Fibroblast of lung (primary cell): Measurements from ENCODE around the gene MYO1E. TPM values are rescaled to one million over a fixed set of nuclear protein-coding genes. Genes with fewer than 3 reads are reported as not detected.

Experiments used
- DNase-seq, 2 donors: peaks; one replicate each; pipeline versions ENCODE4 v3.0.0 to v3.0.0-alpha.2; 2010; ENCODE audit warnings: low read depth in 2 of 2
- H2AFZ ChIP-seq: 2 replicates; pipeline ENCODE4 v1.5.1; 2012; ENCODE audit warnings: low read length, control low read depth, inconsistent platforms
- H3K27ac ChIP-seq: 2 replicates; pipeline ENCODE4 v1.5.1; 2011; ENCODE audit warnings: low read length, control low read depth; ENCODE audit not compliant: insufficient read depth
- H3K27me3 ChIP-seq: 2 replicates; pipeline ENCODE4 v1.5.1; 2011; ENCODE audit warnings: mild to moderate bottlenecking, low read length; ENCODE audit not compliant: control insufficient read depth, insufficient read depth
- H3K36me3 ChIP-seq: 2 replicates; pipeline ENCODE4 v1.5.1; 2011; ENCODE audit warnings: low read length; ENCODE audit not compliant: control insufficient read depth, insufficient read depth
- H3K4me1 ChIP-seq: 2 replicates; pipeline ENCODE4 v1.5.1; 2011; ENCODE audit warnings: low read length; ENCODE audit not compliant: control insufficient read depth, insufficient read depth; ENCODE audit errors: extremely low read depth
- H3K4me2 ChIP-seq: 2 replicates; pipeline ENCODE4 v1.5.1; 2011; ENCODE audit warnings: low read length, control low read depth; ENCODE audit not compliant: insufficient read depth; ENCODE audit errors: extremely low read depth
- H3K4me3 ChIP-seq, 4 experiments: fragments of 200-600 bp in 1 of 4; sonication (generic) in 1 of 4; replicated peaks in 1 of 4; 2 replicates each; pipeline ENCODE4 v1.5.1; 2011 to 2016; ENCODE audit warnings: low read length in 4 of 4, low read depth in 3 of 4, mild to moderate bottlenecking in 3 of 4, control low read depth in 2 of 4, inconsistent platforms in 1 of 4, mixed read lengths in 1 of 4; ENCODE audit not compliant: insufficient read depth in 1 of 4; ENCODE audit errors: control extremely low read depth in 1 of 4
- H3K79me2 ChIP-seq: 2 replicates; pipeline ENCODE4 v1.5.1; 2012; ENCODE audit warnings: mild to moderate bottlenecking, low read length, inconsistent platforms; ENCODE audit not compliant: control insufficient read depth, insufficient read depth
- H3K9ac ChIP-seq: 2 replicates; pipeline ENCODE4 v1.5.1; 2011; ENCODE audit warnings: mild to moderate bottlenecking, low read length, control low read depth; ENCODE audit not compliant: insufficient read depth
- H3K9me3 ChIP-seq: 2 replicates; pipeline ENCODE4 v1.5.1; 2012; ENCODE audit warnings: low read depth, low read length; ENCODE audit not compliant: control insufficient read depth, insufficient read depth
- H4K20me1 ChIP-seq: 2 replicates; pipeline ENCODE4 v1.5.1; 2011; ENCODE audit warnings: low read length; ENCODE audit not compliant: control insufficient read depth, insufficient read depth; ENCODE audit errors: extremely low read depth
- CTCF ChIP-seq, 2 donors: IDR thresholded peaks in 1 of 2; conservative IDR thresholded peaks in 1 of 2; 1 replicate in 1 of 2; 2 replicates in 1 of 2; pipeline ENCODE4 v1.5.1; 2011 to 2012; ENCODE audit warnings: low read length in 2 of 2, control low read depth in 1 of 2, inconsistent platforms in 1 of 2, low read depth in 1 of 2, mild to moderate bottlenecking in 1 of 2
- EZH2 ChIP-seq: IDR thresholded peaks from 2 replicates; pipeline ENCODE4 v1.5.1; 2012; ENCODE audit warnings: low read length, control low read depth, mild to moderate bottlenecking; ENCODE audit errors: missing control alignments
- polyA plus RNA-seq, 2 donors: library from polyadenylated mRNA; depleted of rRNA in 1 of 2; stranded (reverse) in 1 of 2; unstranded in 1 of 2; fragments of >200 nt; gene quantifications; 2 replicates each; pipeline ENCODE4 v1.2.1, GENCODE V29; 2011 to 2012; ENCODE audit warnings: missing spikeins in 1 of 2
- total RNA-seq: library from RNA; depleted of rRNA; stranded (reverse); fragments of >200 nt; gene quantifications from 2 replicates; pipeline ENCODE4 v1.2.1, GENCODE V29; 2014

The MYO1E gene
- total and polyA plus RNA-seq, 2 donors (not counting 1 experiment from before 2014, with no cell fraction given), result 27.6 to 84.0 TPM

GRCh38 chr15:59268852-59269407 lies 103.7 kb downstream of the MYO1E start:
- no peak for DNase-seq
- H3K79me2 ChIP-seq, result peaks cover 4% of the 10 kb centered on the region
- no peaks in the 10 kb centered on the region for H4K20me1 ChIP-seq
- H3K27ac ChIP-seq, result no peak overlapping the region
- no peak overlapping the region for H3K4me3 ChIP-seq
- H3K4me1 ChIP-seq, result peaks cover 3% of the 10 kb centered on the region
- no peak overlapping the region for H2AFZ ChIP-seq
- TF ChIP-seq EZH2 (no peak), CTCF (conservative IDR thresholded peaks at IDR 0.05 in 1 of 2, IDR thresholded peaks at IDR 0.05 in 1 of 2; ENCODE audit: low read depth in 1 of 2, low read length in 2 of 2) (no peak)
- H3K9ac ChIP-seq, result no peak overlapping the region
- H3K9me3 ChIP-seq, result no peaks in the 10 kb centered on the region
- H3K27me3 ChIP-seq, result no peaks in the 10 kb centered on the region
- no peaks in the 10 kb centered on the region for H3K36me3 ChIP-seq
- no peak overlapping the region for H3K4me2 ChIP-seq

- Histone ChIP-seq H3K36me3 (no peaks in the 10 kb centered on the region), H3K27ac (no peak overlapping the region), H3K9me3 (no peaks in the 10 kb centered on the region), H3K4me2 (peak overlapping the region; percentile 20), H3K9ac (no peak overlapping the region), H3K4me3 (no peak overlapping the region), H2AFZ (no peak overlapping the region), H4K20me1 (no peaks in the 10 kb centered on the region), H3K27me3 (no peaks in the 10 kb centered on the region), H3K4me1 (peaks cover 3% of the 10 kb centered on the region), H3K79me2 (peaks cover 2% of the 10 kb centered on the region)
- DNase-seq, result peak; percentile 40 to 83
- TF ChIP-seq CTCF (conservative IDR thresholded peaks at IDR 0.05 in 1 of 2, IDR thresholded peaks at IDR 0.05 in 1 of 2; ENCODE audit: low read depth in 1 of 2, low read length in 2 of 2), result no peak
- TF ChIP-seq EZH2, result no peak
Observed at GRCh38 chr15:59268168-59268851, 104.4 kb downstream of the MYO1E start.

GRCh38 chr15:59266028-59266427 lies 106.6 kb downstream of the MYO1E start:
- Histone ChIP-seq H2AFZ (no peak overlapping the region), H3K4me3 (no peak overlapping the region), H3K27me3 (no peaks in the 10 kb centered on the region), H3K79me2 (no peaks in the 10 kb centered on the region), H3K9ac (no peak overlapping the region), H3K9me3 (no peaks in the 10 kb centered on the region), H3K4me1 (peaks cover 3% of the 10 kb centered on the region), H3K27ac (no peak overlapping the region), H3K36me3 (no peaks in the 10 kb centered on the region), H3K4me2 (no peak overlapping the region), H4K20me1 (no peaks in the 10 kb centered on the region)
- TF ChIP-seq CTCF (conservative IDR thresholded peaks at IDR 0.05 in 1 of 2, IDR thresholded peaks at IDR 0.05 in 1 of 2; ENCODE audit: low read depth in 1 of 2, low read length in 2 of 2) (no peak), EZH2 (no peak)
- DNase-seq, result no peak
